Measurements from ENCODE around the gene TXNIP. TPM values are rescaled to one million over a fixed set of nuclear protein-coding genes. Genes with fewer than 3 reads are reported as not detected.

The TXNIP gene
- total RNA-seq, 1 experiment from 2014 or later: 2.5 TPM

DNA sequence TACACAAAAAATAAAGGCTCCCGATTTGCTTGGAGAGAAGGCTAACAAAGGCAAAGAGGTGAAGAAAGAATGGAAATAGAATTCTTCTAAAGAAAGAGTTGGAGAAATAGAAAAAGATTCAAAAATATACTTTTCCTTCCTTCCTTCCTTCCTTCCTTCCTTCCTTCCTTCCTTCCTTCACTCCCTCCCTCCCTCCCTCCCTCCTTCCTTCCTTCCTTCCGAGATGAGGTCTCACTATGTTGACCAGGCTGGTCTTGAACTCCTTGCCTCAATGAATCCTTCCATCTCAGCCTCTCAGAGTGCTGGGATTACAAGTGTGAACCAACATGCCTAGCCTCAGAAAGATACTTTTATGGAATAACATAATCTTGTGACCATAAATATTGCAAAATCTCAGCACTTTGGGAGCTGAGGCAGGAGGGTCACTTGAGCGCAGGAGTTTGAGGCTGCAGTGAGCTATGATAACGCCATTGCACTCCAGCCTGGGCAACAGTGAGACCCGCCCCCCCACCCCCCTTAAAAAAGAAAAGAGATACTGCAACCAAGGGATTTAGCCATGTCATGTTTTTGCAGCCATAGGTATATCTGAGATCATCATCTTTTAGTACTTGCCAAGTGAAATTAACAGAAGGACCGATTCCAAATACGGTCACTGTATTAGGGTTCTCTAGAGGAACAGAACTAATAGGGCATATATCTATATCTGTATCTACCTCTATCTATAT is 26.2 kb upstream of the TXNIP start:
- no peak overlapping the region for H2AFZ ChIP-seq (ENCODE audit: low read depth, low read length, poor library complexity, severe bottlenecking)
- H3K9me3 ChIP-seq (ENCODE audit: control insufficient read depth in 1 of 2, insufficient read depth in 1 of 2, low read depth in 1 of 2, low read length in 2 of 2): no peaks in the 10 kb centered on the region
- RAD21 ChIA-PET (ENCODE audit: low non-redundant PET in 1 of 2, low total read pairs in 2 of 2, uncharacterized antibody in 2 of 2, unreplicated experiment in 2 of 2): no interaction called here
- H3K4me3 ChIP-seq (replicated peaks in 1 of 2; ENCODE audit: low read depth in 1 of 2, low read length in 2 of 2): no peak overlapping the region
- POLR2A ChIA-PET: interaction anchor here (1.3 kb wide), 1 partner anchor 43 kb away, joined by 4 read pairs; no protein-coding TSS in a partner anchor
- BruUV-seq (replicated peaks): no TSS peak
- H3K4me2 ChIP-seq (ENCODE audit: low read length): no peak overlapping the region
- no peaks in the 10 kb centered on the region for H3K9me2 ChIP-seq (ENCODE audit: insufficient read depth)
- DNase-seq (ENCODE audit: low read depth, low spot score) (no peak), ATAC-seq (no peak)
- H3K9ac ChIP-seq (ENCODE audit: low read length): no peak overlapping the region
- H3K27ac ChIP-seq (ENCODE audit: low read depth, low read length): no peak overlapping the region
- no peaks in the 10 kb centered on the region for H3K4me1 ChIP-seq (ENCODE audit: control insufficient read depth in 1 of 2, insufficient read depth in 2 of 2, low read length in 2 of 2)
- no peaks in the 10 kb centered on the region for H3K79me2 ChIP-seq (ENCODE audit: insufficient read depth, low read length)
- no peaks in the 10 kb centered on the region for H3K36me3 ChIP-seq (ENCODE audit: control insufficient read depth in 1 of 2, insufficient read depth in 2 of 2, low read length in 2 of 2)
- H3K27me3 ChIP-seq (ENCODE audit: insufficient read depth, low read length): no peaks in the 10 kb centered on the region
- intact Hi-C loops (cut with micrococcal nuclease): no loop called here
- no peak for TF ChIP-seq RAD21 (IDR thresholded peaks at IDR 0.05; ENCODE audit: low read depth)
- no peaks in the 10 kb centered on the region for H4K20me1 ChIP-seq (ENCODE audit: insufficient read depth)
- CTCF ChIA-PET: interaction anchor here (1.3 to 2.6 kb wide), 3 partner anchors 10 to 15 kb away, joined by 4 to 11 read pairs (median 4); no protein-coding TSS in a partner anchor

DNA sequence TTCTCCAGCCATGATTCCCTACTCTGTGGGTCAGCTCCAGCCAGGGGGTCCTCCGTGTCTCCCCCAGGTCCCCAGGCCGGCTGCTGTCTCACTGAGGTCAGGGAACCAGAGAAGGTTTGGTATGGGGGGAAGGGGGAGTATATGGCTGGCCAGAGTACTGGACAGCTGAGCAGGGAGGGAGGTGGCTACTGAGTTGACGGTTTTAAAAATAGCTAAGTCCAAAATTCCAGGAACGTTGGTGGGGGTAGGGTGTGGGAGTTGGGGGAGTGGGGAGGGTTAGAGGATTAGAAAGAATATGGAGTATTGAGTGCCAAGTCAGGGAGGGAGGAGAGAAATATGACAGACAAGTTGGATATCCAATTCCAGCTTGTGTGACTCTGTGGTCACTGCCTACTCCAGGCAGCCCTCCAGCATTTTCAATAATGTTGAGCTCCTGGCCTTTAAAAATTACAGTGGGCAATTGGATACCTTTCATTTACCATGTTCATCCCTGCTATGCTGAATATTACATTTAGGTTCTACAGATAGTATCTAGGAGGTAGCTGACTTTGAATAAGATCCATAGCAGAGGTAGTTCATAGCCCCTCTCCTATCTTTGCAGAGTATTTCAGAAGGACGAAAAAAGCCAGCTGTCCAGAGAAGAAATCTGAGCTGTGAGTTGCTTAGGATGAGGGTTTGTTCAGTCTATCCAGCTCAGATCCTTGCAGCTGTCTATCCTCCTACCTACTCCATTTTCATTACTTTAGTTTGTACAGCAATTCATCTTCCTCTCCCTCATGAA is 25.4 kb upstream of the TXNIP start, which contains the start of gene HJV:
Gene HJV, minus strand, starts transcription at position 114 of the 781 bp plus-strand sequence. CDS start 1,504 bp downstream, outside the sequence.
- CTCF ChIA-PET: interaction anchor here (1.3 to 2.6 kb wide), 4 partner anchors 10 to 42 kb away, joined by 4 to 11 read pairs (median 4); no protein-coding TSS in a partner anchor
- Histone ChIP-seq H3K4me3 (replicated peaks in 1 of 2; ENCODE audit: low read depth in 1 of 2, low read length in 2 of 2) (no peak within 1 kb of the TSS), H3K9ac (ENCODE audit: low read length) (no peak within 1 kb of the TSS), H3K36me3 (ENCODE audit: control insufficient read depth in 1 of 2, insufficient read depth in 2 of 2, low read length in 2 of 2) (no peaks in the 10 kb centered on the region), H3K9me2 (ENCODE audit: insufficient read depth) (no peaks in the 10 kb centered on the region), H3K79me2 (ENCODE audit: insufficient read depth, low read length) (no peaks in the 10 kb centered on the region), H3K4me2 (ENCODE audit: low read length) (no peak within 1 kb of the TSS), H3K27me3 (ENCODE audit: insufficient read depth, low read length) (no peaks in the 10 kb centered on the region), H4K20me1 (ENCODE audit: insufficient read depth) (no peaks in the 10 kb centered on the region), H2AFZ (ENCODE audit: low read depth, low read length, poor library complexity, severe bottlenecking) (no peak within 1 kb of the TSS), H3K4me1 (ENCODE audit: control insufficient read depth in 1 of 2, insufficient read depth in 2 of 2, low read length in 2 of 2) (no peaks in the 10 kb centered on the region), H3K9me3 (ENCODE audit: control insufficient read depth in 1 of 2, insufficient read depth in 1 of 2, low read depth in 1 of 2, low read length in 2 of 2) (no peaks in the 10 kb centered on the region), H3K27ac (ENCODE audit: low read depth, low read length) (no peak within 1 kb of the TSS)
- ATAC-seq: no peak
- TF ChIP-seq FOSL1 (IDR thresholded peaks at IDR 0.05; ENCODE audit: low read depth): no peak
- TF ChIP-seq EGR1 (IDR thresholded peaks at IDR 0.05; ENCODE audit: low read depth): no peak
- intact Hi-C loops (cut with micrococcal nuclease): no loop called here
- RAD21 ChIA-PET (ENCODE audit: low non-redundant PET in 1 of 2, low total read pairs in 2 of 2, uncharacterized antibody in 2 of 2, unreplicated experiment in 2 of 2): no interaction called here
- BruUV-seq (replicated peaks): no TSS peak
- POLR2A ChIA-PET: interaction anchor here (0.9 to 1.3 kb wide), 2 partner anchors 31 to 43 kb away, joined by 3 to 4 read pairs; no protein-coding TSS in a partner anchor
- no peak for DNase-seq (ENCODE audit: low read depth, low spot score)
